HepG2 (cell line): ENCODE results near the gene VEZF1. TPM values are rescaled to one million over a fixed set of nuclear protein-coding genes. Genes with fewer than 3 reads are reported as not detected.
A peak's percentile ranks its signal among the peaks of the same experiment; 100 is the strongest.

Experiments used
- BCL6 ChIP-seq: IDR thresholded peaks from 2 replicates; pipeline ENCODE4 v1.6.1; 2016; ENCODE audit warnings: missing genetic modification reagents, missing compliant biosample characterization
- DRAP1 ChIP-seq: IDR thresholded peaks from 2 replicates; pipeline ENCODE4 v1.6.1; 2016; ENCODE audit warnings: missing genetic modification reagents, missing compliant biosample characterization
- ELF4 ChIP-seq: sonication (generic); formaldehyde crosslinking; IDR thresholded peaks from 2 replicates; pipeline ENCODE4 v1.5.0; 2020; ENCODE audit warnings: missing genetic modification reagents, mild to moderate bottlenecking, moderate library complexity, borderline replicate concordance
- FOXC1 ChIP-seq: sonication (generic); formaldehyde crosslinking; IDR thresholded peaks from 2 replicates; pipeline ENCODE4 v1.8.0; 2022; ENCODE audit warnings: mild to moderate bottlenecking, missing genetic modification reagents, borderline replicate concordance
- HCFC1 ChIP-seq: fragments of 150-350 bp; IDR thresholded peaks from 2 replicates; pipeline ENCODE4 v1.6.1; 2014; ENCODE audit warnings: low read depth, low read length
- HNRNPLL ChIP-seq: fragments of 200-400 bp; formaldehyde crosslinking; IDR thresholded peaks from 2 replicates; pipeline ENCODE4 v1.6.1; 2017; ENCODE audit warnings: mild to moderate bottlenecking, low read depth, low read length; ENCODE audit not compliant: poor library complexity, severe bottlenecking
- HOXA7 ChIP-seq: sonication (generic); formaldehyde crosslinking; IDR thresholded peaks from 2 replicates; pipeline ENCODE4 v1.8.1; 2022; ENCODE audit warnings: mild to moderate bottlenecking, missing genetic modification reagents, moderate library complexity
- MLX ChIP-seq: IDR thresholded peaks from 2 replicates; pipeline ENCODE4 v1.6.1; 2016
- NPAS2 ChIP-seq: sonication (generic); formaldehyde crosslinking; IDR thresholded peaks from 2 replicates; pipeline ENCODE4 v1.8.0; 2022; ENCODE audit warnings: mild to moderate bottlenecking, missing genetic modification reagents, borderline replicate concordance
- POLR2AphosphoS5 ChIP-seq: IDR thresholded peaks from 2 replicates; pipeline ENCODE4 v1.6.1; 2012; ENCODE audit warnings: low read depth, low read length
- POLR2G ChIP-seq: fragments of 200-400 bp; formaldehyde crosslinking; IDR thresholded peaks from 2 replicates; pipeline ENCODE4 v1.6.1; 2018; ENCODE audit warnings: mild to moderate bottlenecking, low read depth, low read length, moderate library complexity
- SIN3B ChIP-seq: fragments of 150-350 bp; IDR thresholded peaks from 2 replicates; pipeline ENCODE4 v1.6.1; 2014; ENCODE audit warnings: low read length
- SOX6 ChIP-seq, 2 experiments: fragments of 450-650 bp in 1 of 2; sonication (generic) in 1 of 2; formaldehyde crosslinking in 1 of 2; IDR thresholded peaks; 2 replicates each; pipeline versions ENCODE4 v1.4.0 to v1.6.1; 2017 to 2020; ENCODE audit warnings: antibody characterized with exemption in 1 of 2, mild to moderate bottlenecking in 1 of 2, missing genetic modification reagents in 1 of 2
- STAG1 ChIP-seq: sonication (generic); formaldehyde crosslinking; IDR thresholded peaks from 2 replicates; pipeline ENCODE4 v1.4.0; 2020; ENCODE audit warnings: missing genetic modification reagents
- TAF1 ChIP-seq: sonication (generic); formaldehyde crosslinking; IDR thresholded peaks from 2 replicates; pipeline ENCODE4 v1.4.0; 2020; ENCODE audit warnings: missing genetic modification reagents
- U2AF2 ChIP-seq: fragments of 200-400 bp; formaldehyde crosslinking; IDR thresholded peaks from 2 replicates; pipeline ENCODE4 v1.6.1; 2017; ENCODE audit warnings: low read depth, mild to moderate bottlenecking, low read length
- XRCC5 ChIP-seq: fragments of 200-400 bp; formaldehyde crosslinking; optimal IDR thresholded peaks from 2 replicates; pipeline ENCODE3; 2017; ENCODE audit warnings: mild to moderate bottlenecking, low read length
- ZBTB21 ChIP-seq: sonication (generic); formaldehyde crosslinking; IDR thresholded peaks from 2 replicates; pipeline ENCODE4 v1.4.0; 2020; ENCODE audit warnings: missing genetic modification reagents
- ZFP36L2 ChIP-seq: sonication (generic); formaldehyde crosslinking; IDR thresholded peaks from 2 replicates; pipeline ENCODE4 v1.4.0; 2020; ENCODE audit warnings: missing genetic modification reagents
- ZNF337 ChIP-seq: sonication (generic); formaldehyde crosslinking; IDR thresholded peaks from 2 replicates; pipeline ENCODE4 v1.5.1; 2020; ENCODE audit warnings: missing genetic modification reagents, low read depth, mild to moderate bottlenecking, borderline replicate concordance
- ZNF343 ChIP-seq: sonication (generic); formaldehyde crosslinking; IDR thresholded peaks from 2 replicates; pipeline ENCODE4 v1.4.0; 2020; ENCODE audit warnings: mild to moderate bottlenecking, missing genetic modification reagents
- ZNF430 ChIP-seq: sonication (generic); formaldehyde crosslinking; IDR thresholded peaks from 2 replicates; pipeline ENCODE4 v1.9.0; 2021; ENCODE audit warnings: mild to moderate bottlenecking, missing genetic modification reagents
- ZNF615 ChIP-seq: sonication (generic); formaldehyde crosslinking; IDR thresholded peaks from 2 replicates; pipeline ENCODE4 v1.5.0; 2020; ENCODE audit warnings: mild to moderate bottlenecking, missing genetic modification reagents, borderline replicate concordance
- ZNF644 ChIP-seq: IDR thresholded peaks from 2 replicates; pipeline ENCODE4 v1.6.1; 2016; ENCODE audit warnings: low read depth
- ZNF678 ChIP-seq: sonication (generic); formaldehyde crosslinking; IDR thresholded peaks from 2 replicates; pipeline ENCODE4 v1.4.0; 2020; ENCODE audit warnings: mild to moderate bottlenecking, missing genetic modification reagents
- ZSCAN12 ChIP-seq: sonication (generic); formaldehyde crosslinking; IDR thresholded peaks from 2 replicates; pipeline ENCODE4 v1.9.0; 2021; ENCODE audit warnings: mild to moderate bottlenecking, missing genetic modification reagents
- polyA plus RNA-seq, 8 experiments: library from polyadenylated mRNA; depleted of rRNA in 3 of 8; stranded (reverse) in 7 of 8; unstranded in 1 of 8; fragments of >200 nt; fragmentation: Illumina TruSeq in 4 of 8; extraction: Trizol in 4 of 8; gene quantifications; 2 replicates each; pipeline versions ENCODE4 v1.2.1 to v1.2.3, GENCODE V29; 2011 to 2016; ENCODE audit warnings: low read depth in 4 of 8, missing spikeins in 1 of 8, mixed read lengths in 1 of 8; ENCODE audit not compliant: insufficient read depth in 1 of 8
- total RNA-seq, 5 experiments: library from RNA; depleted of rRNA; stranded (reverse); fragments of >200 nt; fragmentation: Illumina TruSeq; extraction: Trizol; gene quantifications; 2 replicates each; pipeline ENCODE4 v1.2.3, GENCODE V29; 2016; ENCODE audit warnings: low read depth in 1 of 5
- TF ChIP-seq, protein P1 (sequence below): sonication (generic); formaldehyde crosslinking; IDR thresholded peaks from 2 replicates; pipeline ENCODE4 v1.4.0; 2020; ENCODE audit warnings: missing genetic modification reagents
- TF ChIP-seq, protein P2 (sequence below): sonication (generic); formaldehyde crosslinking; IDR thresholded peaks from 2 replicates; pipeline ENCODE4 v1.4.0; 2020; ENCODE audit warnings: missing genetic modification reagents; ENCODE audit errors: not compliant biosample characterization

Gene VEZF1
- total and polyA plus RNA-seq, 2 of the 13 experiments (the other 11 are each of a cell fraction or from before 2014, with no cell fraction given): 45.9 to 49.7 TPM

GRCh38 chr17:57988301-57989250 lies 522 bp upstream of the VEZF1 start (continued):
- TF ChIP-seq DRAP1 (no peak), ZBTB21 (CRISPR knock-in tag) (no peak), ZNF644 (CRISPR knock-in tag) (no peak), BCL6 (CRISPR knock-in tag) (no peak; the same call in 1 of the 2 replicates), SIN3B (no peak), ZFP36L2 (no peak), ZNF430 (CRISPR knock-in tag) (no peak), ZNF678 (0 out of 2 replicates have a peak, but pooled peaks have one; percentile 50), ZNF337 (CRISPR knock-in tag) (no peak), HOXA7 (CRISPR knock-in tag) (no peak), FOXC1 (CRISPR knock-in tag) (peak; percentile 91; the same call in 1 of the 2 replicates), HCFC1 (peak; percentile 31; the same call in 1 of the 2 replicates), XRCC5 (no peak), SOX6 (IDR thresholded peaks at IDR 0.05) (no peak), SOX6 (CRISPR knock-in tag; IDR thresholded peaks at IDR 0.05) (peak; percentile 47), MLX (CRISPR knock-in tag) (no peak), NPAS2 (CRISPR knock-in tag) (no peak), TAF1 (CRISPR knock-in tag) (peak; percentile 68; the same call in 1 of the 2 replicates), STAG1 (CRISPR knock-in tag) (0 out of 2 replicates have a peak, but pooled peaks have one; percentile 22), ZNF615 (CRISPR knock-in tag) (no peak), HNRNPLL (peak; percentile 36), POLR2AphosphoS5 (peak; percentile 78), ZSCAN12 (CRISPR knock-in tag) (no peak), ELF4 (no peak), ZNF343 (peak; percentile 87), POLR2G (peak; percentile 95), U2AF2 (0 out of 2 replicates have a peak, but pooled peaks have one; percentile 58)
- TF ChIP-seq, protein P1, sequence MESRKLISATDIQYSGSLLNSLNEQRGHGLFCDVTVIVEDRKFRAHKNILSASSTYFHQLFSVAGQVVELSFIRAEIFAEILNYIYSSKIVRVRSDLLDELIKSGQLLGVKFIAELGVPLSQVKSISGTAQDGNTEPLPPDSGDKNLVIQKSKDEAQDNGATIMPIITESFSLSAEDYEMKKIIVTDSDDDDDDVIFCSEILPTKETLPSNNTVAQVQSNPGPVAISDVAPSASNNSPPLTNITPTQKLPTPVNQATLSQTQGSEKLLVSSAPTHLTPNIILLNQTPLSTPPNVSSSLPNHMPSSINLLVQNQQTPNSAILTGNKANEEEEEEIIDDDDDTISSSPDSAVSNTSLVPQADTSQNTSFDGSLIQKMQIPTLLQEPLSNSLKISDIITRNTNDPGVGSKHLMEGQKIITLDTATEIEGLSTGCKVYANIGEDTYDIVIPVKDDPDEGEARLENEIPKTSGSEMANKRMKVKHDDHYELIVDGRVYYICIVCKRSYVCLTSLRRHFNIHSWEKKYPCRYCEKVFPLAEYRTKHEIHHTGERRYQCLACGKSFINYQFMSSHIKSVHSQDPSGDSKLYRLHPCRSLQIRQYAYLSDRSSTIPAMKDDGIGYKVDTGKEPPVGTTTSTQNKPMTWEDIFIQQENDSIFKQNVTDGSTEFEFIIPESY (CRISPR knock-in tag): no peak
- TF ChIP-seq, protein P2, sequence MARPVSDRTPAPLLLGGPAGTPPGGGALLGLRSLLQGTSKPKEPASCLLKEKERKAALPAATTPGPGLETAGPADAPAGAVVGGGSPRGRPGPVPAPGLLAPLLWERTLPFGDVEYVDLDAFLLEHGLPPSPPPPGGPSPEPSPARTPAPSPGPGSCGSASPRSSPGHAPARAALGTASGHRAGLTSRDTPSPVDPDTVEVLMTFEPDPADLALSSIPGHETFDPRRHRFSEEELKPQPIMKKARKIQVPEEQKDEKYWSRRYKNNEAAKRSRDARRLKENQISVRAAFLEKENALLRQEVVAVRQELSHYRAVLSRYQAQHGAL: no peak
